Measurements from ENCODE around the gene NRXN3. TPM values are rescaled to one million over a fixed set of nuclear protein-coding genes. Genes with fewer than 3 reads are reported as not detected.

Gene NRXN3
- total RNA-seq, 1 donor from 2014 or later, result 1.6 TPM

DNA sequence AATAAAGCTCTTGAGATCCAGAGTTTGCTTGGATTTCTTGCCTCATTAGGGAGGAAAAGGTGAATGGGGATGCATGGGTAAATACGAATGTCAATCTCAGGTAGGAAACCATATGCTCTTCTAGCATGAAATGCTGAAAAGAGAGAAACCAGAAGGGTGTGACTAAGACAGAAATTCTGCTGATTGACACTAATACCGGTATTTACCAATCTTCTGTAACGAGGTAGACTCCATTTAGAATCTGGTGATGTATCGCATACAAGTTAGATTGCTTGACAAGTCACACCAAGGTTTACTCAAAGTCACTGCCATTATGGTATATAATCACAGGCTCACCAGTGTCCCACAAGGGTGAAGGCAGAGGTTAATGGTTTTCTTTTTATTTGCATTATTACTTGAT, 337.9 kb downstream of the NRXN3 start:
- H3K4me3 ChIP-seq (ENCODE audit: low read depth, low read length), result no peak overlapping the region
- TF ChIP-seq, protein P1, sequence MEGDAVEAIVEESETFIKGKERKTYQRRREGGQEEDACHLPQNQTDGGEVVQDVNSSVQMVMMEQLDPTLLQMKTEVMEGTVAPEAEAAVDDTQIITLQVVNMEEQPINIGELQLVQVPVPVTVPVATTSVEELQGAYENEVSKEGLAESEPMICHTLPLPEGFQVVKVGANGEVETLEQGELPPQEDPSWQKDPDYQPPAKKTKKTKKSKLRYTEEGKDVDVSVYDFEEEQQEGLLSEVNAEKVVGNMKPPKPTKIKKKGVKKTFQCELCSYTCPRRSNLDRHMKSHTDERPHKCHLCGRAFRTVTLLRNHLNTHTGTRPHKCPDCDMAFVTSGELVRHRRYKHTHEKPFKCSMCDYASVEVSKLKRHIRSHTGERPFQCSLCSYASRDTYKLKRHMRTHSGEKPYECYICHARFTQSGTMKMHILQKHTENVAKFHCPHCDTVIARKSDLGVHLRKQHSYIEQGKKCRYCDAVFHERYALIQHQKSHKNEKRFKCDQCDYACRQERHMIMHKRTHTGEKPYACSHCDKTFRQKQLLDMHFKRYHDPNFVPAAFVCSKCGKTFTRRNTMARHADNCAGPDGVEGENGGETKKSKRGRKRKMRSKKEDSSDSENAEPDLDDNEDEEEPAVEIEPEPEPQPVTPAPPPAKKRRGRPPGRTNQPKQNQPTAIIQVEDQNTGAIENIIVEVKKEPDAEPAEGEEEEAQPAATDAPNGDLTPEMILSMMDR (IDR thresholded peaks at IDR 0.05; ENCODE audit: insufficient read depth, low read length, poor library complexity, severe bottlenecking), result no peak
- no peaks in the 10 kb centered on the region for H3K36me3 ChIP-seq (ENCODE audit: control insufficient read depth, insufficient read depth, low read length)
- no peak for DNase-seq (ENCODE audit: low read depth)
- H3K27me3 ChIP-seq (ENCODE audit: control insufficient read depth, insufficient read depth, low read length), result no peaks in the 10 kb centered on the region

DNA sequence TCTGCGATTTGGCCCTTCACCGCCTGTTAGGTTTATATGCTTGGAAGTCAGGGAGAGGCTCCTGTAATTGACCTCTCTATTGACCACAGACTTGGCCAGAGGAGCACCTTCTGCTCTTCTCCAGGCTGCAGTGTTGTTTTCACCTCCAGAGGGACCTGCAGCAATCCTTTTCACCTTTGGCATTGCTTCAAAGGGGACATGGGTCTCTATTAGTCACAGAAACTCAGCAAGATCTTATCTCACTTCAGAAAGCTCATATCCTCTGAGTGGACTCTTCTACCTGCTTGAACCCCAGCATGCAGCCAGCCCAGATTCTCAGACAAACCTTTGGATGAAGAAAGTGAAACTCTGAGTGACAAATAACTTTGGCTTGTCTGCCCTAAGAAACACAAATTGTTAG, 339.3 kb downstream of the NRXN3 start:
- TF ChIP-seq, protein P1 (IDR thresholded peaks at IDR 0.05; ENCODE audit: insufficient read depth, low read length, poor library complexity, severe bottlenecking), result no peak
- no peak for DNase-seq (ENCODE audit: low read depth)
- no peaks in the 10 kb centered on the region for H3K36me3 ChIP-seq (ENCODE audit: control insufficient read depth, insufficient read depth, low read length)
- no peaks in the 10 kb centered on the region for H3K27me3 ChIP-seq (ENCODE audit: control insufficient read depth, insufficient read depth, low read length)
- no peak overlapping the region for H3K4me3 ChIP-seq (ENCODE audit: low read depth, low read length)

DNA sequence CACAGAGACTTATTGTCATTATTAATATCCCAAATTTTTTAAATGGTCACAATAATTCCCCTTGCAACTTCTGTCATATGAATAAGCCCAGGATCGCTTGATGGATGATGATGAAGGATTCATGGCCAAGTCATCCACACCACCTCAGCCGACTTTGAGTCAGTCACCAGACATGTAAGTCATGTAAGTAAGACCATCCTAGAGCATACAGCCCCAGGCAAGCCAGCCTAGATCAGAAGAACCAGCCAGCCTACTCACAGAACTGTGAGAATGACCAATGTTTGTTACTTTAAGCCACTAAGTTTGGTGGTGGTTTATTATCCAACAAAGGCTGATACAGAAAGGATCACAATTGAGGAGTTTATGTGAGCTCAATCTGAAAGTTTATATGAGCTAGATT, 341.8 kb downstream of the NRXN3 start:
- no peak overlapping the region for H3K4me3 ChIP-seq (ENCODE audit: low read depth, low read length)
- no peaks in the 10 kb centered on the region for H3K27me3 ChIP-seq (ENCODE audit: control insufficient read depth, insufficient read depth, low read length)
- no peak for DNase-seq (ENCODE audit: low read depth)
- H3K36me3 ChIP-seq (ENCODE audit: control insufficient read depth, insufficient read depth, low read length), result no peaks in the 10 kb centered on the region
- TF ChIP-seq, protein P1 (IDR thresholded peaks at IDR 0.05; ENCODE audit: insufficient read depth, low read length, poor library complexity, severe bottlenecking), result no peak

DNA sequence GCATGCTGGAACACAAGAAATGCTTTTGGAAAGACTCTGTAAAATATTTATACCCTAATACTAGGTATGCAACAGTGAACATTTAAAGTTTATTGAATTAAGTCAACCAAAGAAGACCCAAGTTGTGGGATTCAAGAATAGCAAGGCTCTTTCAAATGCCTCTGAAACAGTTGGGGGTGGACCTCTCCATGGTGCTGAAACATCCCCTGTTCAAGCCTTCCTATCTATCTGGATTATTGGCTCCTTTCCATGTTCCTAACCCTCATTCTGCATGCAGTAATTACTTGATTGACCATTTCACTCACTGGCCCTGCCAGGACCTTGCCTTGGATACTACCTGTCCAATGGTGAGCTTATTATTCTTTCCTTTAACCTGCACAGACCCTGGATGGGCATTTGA, 349.7 kb downstream of the NRXN3 start:
- Histone ChIP-seq H3K27me3 (ENCODE audit: control insufficient read depth, insufficient read depth, low read length) (no peaks in the 10 kb centered on the region), H3K4me3 (ENCODE audit: low read depth, low read length) (no peak overlapping the region), H3K36me3 (ENCODE audit: control insufficient read depth, insufficient read depth, low read length) (no peaks in the 10 kb centered on the region)
- TF ChIP-seq, protein P1 (IDR thresholded peaks at IDR 0.05; ENCODE audit: insufficient read depth, low read length, poor library complexity, severe bottlenecking), result no peak
- DNase-seq (ENCODE audit: low read depth), result no peak

DNA sequence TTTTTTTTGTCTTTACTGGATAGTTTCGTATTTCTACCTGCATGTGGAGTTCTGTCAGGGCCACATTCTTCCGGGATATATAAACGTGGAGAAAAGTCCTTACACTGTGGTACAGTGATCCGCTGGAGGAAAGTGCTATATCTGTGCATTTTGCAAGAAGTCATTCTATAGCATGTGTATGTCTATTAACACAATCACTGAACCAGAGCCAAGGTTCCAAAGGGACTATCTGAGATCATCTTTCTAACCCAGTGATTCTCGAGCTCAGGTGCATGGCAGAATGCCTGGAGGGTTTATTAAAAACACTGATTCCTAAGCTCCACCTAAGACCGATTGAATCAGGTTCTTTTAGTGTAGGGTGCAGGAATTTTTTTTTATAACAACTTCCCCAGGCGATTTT, 354.0 kb downstream of the NRXN3 start:
- Histone ChIP-seq H3K36me3 (ENCODE audit: control insufficient read depth, insufficient read depth, low read length) (no peaks in the 10 kb centered on the region), H3K4me3 (ENCODE audit: low read depth, low read length) (no peak overlapping the region), H3K27me3 (ENCODE audit: control insufficient read depth, insufficient read depth, low read length) (no peaks in the 10 kb centered on the region)
- no peak for DNase-seq (ENCODE audit: low read depth)
- TF ChIP-seq, protein P1 (IDR thresholded peaks at IDR 0.05; ENCODE audit: insufficient read depth, low read length, poor library complexity, severe bottlenecking), result no peak

DNA sequence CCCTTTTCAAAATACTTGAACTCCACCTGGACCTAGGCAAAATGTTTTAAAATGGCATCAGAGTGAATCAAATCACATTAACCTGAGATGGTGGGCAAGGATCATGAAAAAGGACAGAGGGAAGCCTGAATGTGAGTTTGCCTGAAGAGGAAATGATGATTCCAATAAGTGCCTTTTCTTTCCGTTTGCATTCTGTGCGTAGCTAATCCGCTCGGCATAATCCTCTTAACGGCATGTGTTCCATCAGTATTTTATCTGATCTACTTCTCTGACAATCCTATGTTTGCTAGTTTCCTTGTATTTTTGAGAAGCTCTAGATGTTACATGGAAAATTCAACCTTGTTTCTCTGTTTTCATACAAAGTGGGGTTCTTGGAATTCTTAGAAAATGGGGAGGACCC, 354.6 kb downstream of the NRXN3 start:
- TF ChIP-seq, protein P1 (IDR thresholded peaks at IDR 0.05; ENCODE audit: insufficient read depth, low read length, poor library complexity, severe bottlenecking), result no peak
- Histone ChIP-seq H3K36me3 (ENCODE audit: control insufficient read depth, insufficient read depth, low read length) (no peaks in the 10 kb centered on the region), H3K4me3 (ENCODE audit: low read depth, low read length) (no peak overlapping the region), H3K27me3 (ENCODE audit: control insufficient read depth, insufficient read depth, low read length) (no peaks in the 10 kb centered on the region)
- DNase-seq (ENCODE audit: low read depth), result no peak
